HG02588 (cell line): Measurements from ENCODE around the gene CTR9.
"Not testable (repeated sequence)": the region's sequence is repeated elsewhere in the genome, so short reads cannot be mapped to it uniquely, and the experiment has no call there.

ENCODE experiments used
- ATAC-seq: cut with Tn5 transposase; IDR thresholded peaks from one replicate; pipeline ENCODE4 v1.9.1; 2021; ENCODE audit warnings: mild to moderate bottlenecking, moderate library complexity; ENCODE audit not compliant: unreplicated experiment

Gene CTR9

GRCh38 chr11:10813945-10814344, 62.9 kb downstream of the CTR9 start:
- no peak for ATAC-seq

GRCh38 chr11:10818594-10818993, 67.5 kb downstream of the CTR9 start:
- ATAC-seq: no peak

- not testable (repeated sequence) for ATAC-seq
Measured at GRCh38 chr11:10822491-10822890, 71.4 kb downstream of the CTR9 start.

GRCh38 chr11:10823152-10823579, 72.1 kb downstream of the CTR9 start:
- no peak for ATAC-seq

- peak; percentile 49 for ATAC-seq
Measured at GRCh38 chr11:10824888-10825287, 73.8 kb downstream of the CTR9 start.

- ATAC-seq: no peak
Measured at GRCh38 chr11:10828402-10828801, 77.4 kb downstream of the CTR9 start.

DNA sequence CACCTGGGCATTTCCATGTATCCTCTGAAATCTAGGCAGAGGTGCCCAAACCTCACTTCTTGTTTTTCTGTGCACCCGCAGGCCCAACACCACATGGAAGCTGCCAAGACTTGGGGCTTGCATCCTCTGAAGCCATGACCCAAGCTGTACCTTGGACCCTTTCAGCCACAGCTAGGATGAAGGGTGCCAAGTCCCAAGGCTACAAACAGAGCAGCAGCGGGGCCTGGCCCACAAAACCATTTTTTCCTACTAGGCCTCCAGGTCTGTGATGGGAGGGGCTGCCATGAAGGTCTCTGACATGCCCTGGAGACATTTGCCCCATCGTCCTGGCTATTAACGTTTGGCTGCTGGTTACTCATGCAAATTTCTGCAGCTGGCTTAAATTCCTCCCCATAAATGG, 78.1 kb downstream of the CTR9 start:
- no peak for ATAC-seq
